Anterior cingulate cortex (tissue), 58 donors: ENCODE results near the gene SCRT2.
"Not testable (repeated sequence)": the region's sequence is repeated elsewhere in the genome, so short reads cannot be mapped to it uniquely, and the experiment has no call there.

Experiments used
- DNase-seq, 58 donors: peaks; one replicate each; lab custom pipeline; 2025; lab: John Stamatoyannopoulos, UW

SCRT2 gene

DNA sequence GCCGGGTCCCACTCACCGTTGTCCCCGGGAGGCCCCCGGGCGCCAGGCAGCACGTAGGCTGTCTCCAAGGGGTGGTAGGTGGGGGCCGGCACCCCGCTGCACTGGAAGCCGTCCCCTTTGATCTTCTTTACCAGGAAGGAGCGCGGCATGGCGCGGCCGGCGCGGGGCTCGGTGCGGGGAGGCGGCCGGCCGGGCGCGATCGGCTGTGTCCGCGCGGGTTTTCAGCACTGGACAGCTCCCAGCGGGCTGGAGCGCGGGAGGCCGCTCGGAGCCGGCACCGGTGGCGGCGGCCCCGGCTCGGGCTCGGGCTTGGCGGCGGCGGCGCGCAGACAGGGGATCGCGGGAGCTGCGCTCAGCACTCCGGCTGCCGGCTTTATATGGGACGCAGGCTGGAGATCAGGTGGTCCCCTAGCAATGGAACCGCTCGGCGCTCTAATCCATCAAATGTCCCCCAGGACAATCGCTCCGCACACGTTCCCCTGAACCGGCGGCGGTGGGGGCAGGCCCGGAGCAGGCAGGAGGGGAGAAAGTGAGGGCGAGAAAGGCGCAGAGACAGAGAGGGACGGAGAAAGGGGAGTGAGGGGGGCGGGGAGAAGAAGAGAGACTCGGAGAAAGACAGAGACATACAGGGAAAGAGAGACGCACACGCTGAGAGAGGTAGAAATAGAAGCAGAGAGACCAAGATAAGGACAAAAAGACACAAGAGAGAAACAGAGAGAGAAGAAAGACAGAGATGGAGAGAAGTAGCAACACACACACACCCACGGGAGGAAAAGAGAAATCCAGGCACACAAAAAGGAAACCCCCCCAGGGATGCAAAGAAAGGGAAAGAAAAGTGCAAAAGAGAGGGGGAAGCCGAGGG is at the start of gene SCRT2:
SCRT2 (minus strand) TSS at position 350 of the 862 bp plus-strand sequence; CDS start at position 149, 201 bp downstream.
- peak in 47 of 58 donors; percentile 8 to 73 (median 47) for DNase-seq

DNA sequence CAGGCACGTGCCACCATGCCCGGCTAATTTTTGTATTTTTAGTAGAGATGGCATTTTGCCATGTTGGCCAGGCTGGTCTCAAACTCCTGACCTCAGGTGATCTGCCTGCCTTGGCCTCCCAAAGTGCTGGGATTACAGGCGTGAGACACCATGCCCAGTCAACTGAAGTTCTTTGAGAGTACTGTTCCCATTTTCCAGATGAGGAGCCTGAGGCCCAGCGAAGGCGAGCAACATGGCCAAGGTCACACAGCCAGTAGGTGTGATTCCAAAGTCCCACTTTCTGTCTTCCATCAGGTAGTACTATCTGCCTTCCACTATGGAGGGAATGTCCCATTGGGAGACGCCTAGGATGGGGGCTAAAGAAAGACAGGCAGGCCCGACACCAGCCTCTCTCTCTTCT is 49.2 kb upstream of the SCRT2 start:
- not testable (repeated sequence) for DNase-seq

DNA sequence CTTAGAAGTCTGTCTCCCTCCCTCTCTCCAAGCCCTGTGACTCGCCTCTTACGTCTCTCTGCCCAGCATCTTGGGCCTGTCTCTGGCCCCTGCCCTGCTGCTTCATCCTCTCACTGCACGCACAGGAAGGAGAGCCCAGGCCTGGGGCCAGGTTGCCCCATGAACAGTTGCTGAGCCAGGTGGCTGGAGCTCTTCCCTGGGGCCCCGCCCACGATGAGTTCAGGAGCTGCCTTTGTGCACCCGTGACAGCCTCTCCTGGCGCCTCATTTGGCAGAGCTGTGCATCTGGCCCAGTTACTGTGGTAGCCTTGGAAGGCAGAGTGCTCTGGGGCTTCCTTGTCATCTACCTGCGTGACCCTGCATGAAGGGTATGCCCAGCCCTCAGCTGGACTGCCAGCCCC is 48.2 kb upstream of the SCRT2 start:
- no peak for DNase-seq

DNA sequence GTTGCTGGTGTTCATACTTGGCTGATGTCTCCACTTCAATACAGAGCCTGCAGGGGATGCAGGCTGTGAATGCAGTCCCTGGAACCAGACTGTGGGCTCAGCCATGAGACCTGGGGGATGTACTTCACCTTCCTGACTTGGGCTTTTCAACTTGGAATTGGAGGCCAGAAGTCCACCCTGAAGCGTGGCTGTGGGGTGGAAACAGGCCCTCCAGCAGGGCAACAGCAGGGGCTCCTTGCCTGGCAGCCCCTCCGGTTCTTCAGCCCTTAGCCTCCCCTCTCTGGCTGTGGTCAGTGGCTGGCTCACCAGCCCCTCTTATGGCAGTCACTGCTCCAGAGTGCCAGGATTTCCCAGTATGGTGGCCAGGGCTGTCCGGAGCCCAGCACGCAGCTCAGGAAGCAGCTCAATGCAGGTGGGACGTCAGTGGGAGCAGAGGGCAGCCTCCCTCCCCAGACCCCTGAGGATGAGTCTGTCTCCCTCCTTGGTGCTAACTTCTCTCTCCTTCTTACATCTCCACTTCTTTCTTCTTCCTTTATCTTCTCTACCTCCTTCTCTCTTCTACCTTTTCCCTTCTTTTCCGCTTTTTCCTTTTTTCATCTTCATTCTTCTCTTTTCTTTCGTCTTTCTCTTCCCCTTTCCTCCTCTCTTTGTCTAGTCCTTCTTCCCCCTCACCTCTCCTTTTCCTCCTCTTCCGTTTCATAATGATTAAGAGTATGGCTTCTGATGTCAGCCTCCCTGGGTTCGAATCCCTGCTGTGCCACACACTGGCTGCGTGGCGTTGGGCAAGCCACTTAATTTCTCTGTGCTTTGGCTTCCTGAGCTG is 47.4 kb upstream of the SCRT2 start:
- no peak for DNase-seq

DNA sequence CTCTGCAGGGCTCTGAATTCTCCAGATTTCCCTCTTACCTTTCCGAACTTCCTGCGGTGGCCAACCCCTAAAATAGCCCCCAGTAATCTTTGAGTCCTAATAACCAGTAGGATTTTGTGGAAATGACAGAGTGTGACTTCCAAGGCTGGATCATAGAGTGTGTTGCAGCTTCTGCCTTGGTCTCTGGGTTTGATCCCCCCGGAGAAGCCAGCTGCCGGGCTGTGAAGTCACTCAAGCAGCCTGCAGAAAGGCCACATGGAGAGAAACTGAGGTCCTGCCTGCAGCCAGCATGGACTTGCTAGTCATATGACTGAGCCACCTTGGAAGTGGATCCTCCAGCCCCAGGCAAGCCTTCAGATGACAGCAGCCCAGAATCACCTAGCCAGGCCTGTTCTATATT is 46.3 kb upstream of the SCRT2 start:
- no peak for DNase-seq

DNA sequence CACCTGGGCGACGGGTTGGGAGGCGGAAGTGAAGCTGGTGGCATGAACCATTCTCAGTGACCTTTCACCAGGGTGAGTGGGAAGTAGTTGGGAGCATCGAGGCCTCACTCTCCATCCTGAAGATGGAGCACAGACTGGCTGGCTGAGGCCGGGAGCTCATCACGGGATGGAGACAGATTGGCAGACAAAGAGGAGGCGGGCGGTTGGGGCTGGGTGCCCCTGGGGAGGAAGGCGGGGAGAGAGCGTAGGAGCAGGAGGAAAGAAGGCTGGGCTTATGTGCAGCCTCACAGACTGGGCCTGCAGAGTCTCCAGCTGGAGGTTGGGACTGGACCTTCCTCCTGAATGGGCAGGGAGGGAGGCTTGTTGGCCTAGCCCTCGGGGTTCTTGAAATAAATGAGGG is 44.2 kb upstream of the SCRT2 start:
- no peak for DNase-seq

DNA sequence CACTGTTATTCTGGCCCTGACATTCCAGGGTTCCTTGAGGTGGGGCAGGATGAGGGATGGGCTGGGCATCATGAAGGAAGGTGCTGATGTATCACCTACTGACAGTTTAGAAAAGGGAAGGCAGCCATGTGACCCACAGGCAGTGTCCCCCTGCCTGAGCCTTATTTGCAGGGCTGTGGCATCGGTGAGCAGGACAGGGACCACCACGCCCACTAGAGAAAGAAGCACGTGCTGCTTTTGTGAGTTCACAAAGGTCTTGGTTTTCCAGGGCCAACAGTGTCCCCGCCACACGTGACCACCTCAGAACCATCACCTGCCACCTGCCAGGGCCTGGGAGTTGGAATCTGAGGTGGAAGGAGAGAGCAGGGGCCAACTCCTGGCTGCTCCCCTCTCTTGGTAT is 43.5 kb upstream of the SCRT2 start:
- no peak for DNase-seq

DNA sequence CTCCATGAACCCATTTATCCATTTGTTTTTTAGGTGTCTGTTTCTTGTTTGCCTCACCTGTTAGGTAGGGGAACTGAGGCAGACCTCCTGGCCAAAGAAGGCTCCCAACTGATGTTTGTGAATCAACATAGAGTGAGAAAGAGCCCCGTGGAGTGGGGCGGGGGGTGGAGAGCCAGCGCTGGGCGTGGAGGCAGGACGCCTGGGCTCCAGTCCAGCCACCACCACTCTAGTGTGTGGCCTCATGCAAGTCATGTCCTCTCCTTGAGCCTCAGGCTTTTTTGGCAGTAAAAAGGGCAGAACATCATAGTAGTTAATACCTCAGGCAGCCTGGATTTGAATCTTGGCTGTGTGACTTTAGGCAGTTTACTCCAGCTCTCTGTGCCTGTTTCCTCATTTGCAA is 42.2 kb upstream of the SCRT2 start:
- DNase-seq: no peak

DNA sequence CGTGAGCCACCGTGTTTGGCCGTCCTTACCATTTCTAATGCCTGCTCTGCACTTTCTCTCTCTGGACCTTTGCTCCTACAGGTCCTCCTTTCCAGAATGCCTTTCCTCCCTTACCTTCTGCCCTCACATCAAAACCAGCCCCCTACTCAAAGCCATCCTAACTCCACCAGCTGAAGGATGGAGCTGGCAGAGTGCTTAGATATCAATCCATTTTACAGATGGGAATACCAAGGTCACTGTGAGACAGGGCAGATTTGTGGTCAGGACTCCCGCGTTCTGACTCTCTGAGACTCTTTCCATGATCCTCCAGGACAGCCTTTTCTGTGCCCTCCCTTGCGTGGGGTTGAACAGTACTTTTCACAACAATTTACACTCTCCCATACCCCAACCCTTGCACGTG is 41.7 kb upstream of the SCRT2 start:
- no peak for DNase-seq

DNA sequence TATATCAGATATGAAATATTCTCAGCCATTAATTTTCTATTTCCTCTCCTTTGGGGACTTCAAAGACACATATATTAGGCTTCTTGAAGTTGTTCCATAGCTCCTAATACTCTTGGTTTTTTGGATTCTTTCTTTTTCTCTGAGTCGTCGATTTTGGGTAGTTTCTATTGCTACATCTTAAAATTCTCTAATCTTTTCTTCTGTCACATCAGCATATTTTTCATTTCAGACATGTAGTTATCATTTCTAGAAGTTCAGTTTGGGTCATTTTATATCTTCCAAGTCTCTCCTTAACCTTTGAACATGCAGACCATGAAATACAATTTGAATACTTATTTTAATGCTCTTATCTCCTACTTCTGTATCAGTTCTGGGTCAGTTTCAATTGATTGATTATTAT is 38.9 kb upstream of the SCRT2 start:
- DNase-seq: no peak

DNA sequence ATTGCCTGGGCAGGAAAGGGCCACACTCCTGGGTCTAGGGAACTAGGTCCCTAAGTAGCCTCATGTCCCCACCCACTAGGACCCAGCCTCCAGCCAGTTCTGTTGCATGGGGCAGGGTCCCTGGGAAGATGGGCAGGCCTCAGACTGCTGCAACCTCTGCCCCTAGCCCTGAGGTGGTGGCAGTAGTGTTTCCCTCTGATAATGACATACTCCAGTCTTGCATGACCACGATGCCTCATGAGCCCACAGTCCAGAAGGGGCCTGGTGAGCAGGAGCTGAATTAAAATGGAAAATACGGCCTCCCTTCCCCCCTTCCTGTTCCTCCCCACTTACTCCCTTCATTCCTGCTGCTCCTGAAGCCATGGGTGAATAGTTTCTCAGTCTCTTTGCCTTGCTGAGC is 36.0 kb upstream of the SCRT2 start:
- DNase-seq: no peak

DNA sequence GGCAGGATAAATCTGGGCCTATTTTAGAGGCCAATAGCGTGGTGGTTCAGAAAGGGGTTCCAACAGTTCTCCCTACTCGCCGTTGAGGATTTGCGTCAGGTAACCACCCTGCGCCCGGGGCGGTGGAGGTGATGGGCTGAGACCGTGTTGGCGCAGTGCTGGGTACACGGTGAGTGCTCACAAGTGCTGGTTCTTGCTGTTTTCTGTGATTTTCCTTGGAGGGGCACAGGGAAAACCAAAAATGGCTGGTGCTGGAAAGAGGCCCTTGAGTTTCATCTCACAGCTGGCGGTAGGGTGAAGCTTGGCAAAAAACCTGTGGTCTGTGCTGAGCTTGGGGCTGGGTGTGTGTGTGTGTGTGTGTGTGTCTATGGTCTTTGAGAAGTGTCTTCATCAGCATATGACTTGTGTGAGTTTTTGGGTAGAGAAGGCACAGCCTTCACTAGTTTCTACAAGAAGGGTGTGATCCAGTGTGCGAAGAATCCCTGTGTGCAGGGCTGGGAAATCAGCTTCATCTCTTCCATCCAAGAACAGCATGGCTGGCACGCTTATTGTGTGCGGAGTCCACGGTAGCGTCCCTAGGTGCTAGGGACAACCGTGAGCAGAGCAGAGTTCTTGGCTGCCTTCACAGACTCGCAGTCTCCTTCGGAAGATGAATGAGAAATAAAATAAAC is 35.3 kb upstream of the SCRT2 start:
- DNase-seq: no peak

DNA sequence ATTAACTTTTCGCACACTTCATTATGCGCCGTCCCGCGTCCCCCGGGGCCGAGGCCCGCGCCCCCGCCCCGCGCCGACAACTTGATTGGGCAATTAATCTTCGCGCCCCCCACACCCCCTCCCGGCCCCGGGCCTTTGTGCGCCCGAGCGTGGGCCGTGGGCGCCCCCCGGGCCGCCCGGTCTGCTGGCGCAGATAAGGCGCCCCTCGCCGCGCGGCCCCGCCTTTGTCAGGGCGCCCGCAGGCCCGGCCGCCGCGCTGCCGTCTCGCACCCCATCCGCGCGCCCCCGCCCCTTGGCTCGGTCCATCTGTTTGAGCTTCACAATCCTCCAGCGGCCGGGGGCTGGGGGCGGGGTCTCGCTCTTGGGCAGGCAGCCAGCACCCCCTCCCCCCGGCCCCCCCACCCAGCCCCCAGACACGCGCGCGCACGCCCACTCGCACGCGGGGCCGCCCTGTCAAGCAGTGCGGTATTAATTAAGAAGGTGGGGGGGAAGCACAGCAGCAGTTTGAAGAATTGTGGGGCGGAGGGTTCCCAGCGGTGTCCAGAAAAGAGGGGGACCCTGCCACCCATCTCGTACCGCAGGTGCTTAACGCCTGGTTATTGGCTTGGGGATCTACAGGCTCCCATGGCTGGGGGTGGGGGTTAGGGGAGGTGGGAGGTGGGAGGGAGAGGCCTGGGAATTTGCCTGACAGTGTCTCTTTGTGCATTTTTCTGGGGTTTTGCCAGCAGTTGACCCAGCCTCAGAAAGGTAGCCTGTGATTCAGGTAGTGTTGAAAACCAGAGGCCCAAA is 34.6 kb upstream of the SCRT2 start:
- no peak for DNase-seq

DNA sequence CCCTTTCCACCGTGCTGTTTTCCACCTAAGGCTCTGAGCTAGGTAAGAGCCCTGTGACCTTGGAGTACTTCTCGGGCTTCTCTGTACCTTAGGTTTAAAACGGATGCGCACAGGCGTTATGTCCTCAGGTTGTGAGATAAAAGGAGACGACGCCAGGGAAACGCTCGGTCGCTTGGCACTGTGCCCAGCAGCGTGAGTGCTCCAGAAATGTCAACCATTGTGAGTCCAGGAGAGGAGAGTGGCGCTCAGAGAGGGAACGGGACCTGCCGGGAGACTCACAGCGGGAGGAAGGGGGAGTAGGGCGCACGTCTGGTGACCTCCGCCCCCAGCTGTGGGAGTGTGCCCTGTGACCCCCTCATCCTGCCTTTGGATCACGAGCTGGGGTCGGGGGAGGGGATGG is 33.8 kb upstream of the SCRT2 start:
- no peak for DNase-seq

DNA sequence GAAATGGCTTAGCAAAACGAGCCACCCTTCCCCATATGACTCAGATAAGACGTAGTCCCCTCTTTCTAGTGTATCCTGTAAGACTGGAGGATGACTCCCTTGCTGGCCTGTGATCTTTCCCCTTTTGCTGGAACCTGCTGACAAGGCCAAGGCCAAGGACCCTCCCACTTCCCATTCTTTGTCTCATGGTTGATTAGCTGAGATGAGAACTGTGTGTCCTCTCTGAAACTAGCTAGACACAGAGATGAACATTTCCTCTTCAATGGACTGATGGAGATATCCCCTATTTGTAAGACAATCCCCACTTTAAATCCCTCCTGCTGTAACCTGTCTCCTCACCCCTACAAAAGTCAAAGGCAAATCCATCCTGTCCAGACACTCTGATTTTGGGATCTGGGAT is 33.4 kb upstream of the SCRT2 start:
- no peak for DNase-seq

DNA sequence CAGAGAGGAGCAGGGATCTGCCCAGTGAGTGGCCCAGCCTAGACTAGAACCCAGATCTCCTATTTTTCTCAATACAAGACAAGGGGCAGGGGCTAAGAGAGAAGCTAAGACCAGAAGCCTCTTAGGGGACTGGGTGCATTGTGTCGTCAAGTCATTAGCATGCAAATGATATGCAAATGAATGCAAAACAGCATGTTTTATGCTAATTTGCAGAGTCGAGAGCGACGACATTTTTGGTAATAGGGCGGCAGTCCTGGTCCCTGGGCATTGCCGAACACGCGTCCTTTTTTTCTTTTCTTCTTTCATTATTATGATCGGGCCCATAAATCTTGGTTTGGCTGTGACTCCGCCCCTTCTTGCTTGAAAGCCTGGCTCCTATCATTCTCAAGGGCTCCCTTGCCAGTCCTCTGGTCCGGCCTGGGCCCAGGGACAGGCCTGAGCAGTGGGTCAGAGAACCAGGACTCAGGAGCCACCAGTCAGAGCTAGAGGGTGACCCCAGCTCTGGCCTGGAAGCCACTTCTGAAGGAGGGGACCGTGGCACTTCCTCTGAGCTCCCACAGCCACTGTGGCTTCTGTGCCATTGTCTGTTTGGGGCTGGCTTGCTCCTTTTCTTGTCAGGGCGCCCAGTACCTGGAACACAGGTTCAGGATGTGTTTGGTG is 32.0 kb upstream of the SCRT2 start:
- DNase-seq: no peak

DNA sequence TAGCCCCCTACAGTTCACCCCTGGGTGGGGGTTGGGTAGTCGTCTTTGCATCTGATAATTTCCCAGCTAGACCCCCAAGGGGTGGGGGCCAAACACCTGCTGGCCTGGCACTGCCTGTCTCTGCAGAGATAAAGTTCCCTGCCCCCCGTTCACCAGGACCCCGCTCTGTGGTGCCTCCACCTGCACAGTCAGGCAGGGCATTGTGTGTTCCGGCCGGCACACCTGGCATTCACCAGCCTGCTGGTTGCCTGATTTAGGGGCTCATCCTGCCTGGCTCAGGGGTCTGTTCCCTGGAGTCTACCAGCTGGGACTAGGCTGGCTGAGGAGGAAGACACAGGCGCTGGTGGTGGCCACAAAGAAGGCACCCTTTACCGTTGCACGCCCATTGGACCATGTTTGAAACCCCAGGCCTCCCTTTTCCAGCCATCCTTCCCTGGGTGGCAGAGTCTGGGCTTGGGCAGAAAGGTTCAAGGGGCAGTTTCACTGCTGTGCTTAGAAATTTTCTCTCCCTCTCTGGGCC is 30.8 kb upstream of the SCRT2 start:
- no peak for DNase-seq

DNA sequence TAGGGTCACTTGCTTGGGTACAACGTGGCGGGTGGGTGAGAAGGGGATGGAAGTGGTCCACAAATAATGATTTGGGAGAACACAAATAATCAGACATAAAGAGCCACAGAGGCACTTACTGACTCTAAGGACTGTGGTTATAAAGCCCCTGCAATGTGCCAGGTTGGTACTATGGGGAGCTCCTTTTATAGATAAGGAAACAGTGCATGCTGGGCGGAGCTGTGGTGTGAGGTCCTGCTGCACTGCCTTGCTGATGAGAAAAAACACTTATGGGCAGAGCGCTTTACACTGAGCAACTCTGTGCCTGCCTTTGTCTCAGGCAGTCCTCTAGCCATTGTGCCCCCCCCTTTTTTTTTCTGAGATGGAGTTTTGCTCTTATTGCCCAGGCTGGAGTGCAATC is 29.1 kb upstream of the SCRT2 start:
- DNase-seq: no peak

DNA sequence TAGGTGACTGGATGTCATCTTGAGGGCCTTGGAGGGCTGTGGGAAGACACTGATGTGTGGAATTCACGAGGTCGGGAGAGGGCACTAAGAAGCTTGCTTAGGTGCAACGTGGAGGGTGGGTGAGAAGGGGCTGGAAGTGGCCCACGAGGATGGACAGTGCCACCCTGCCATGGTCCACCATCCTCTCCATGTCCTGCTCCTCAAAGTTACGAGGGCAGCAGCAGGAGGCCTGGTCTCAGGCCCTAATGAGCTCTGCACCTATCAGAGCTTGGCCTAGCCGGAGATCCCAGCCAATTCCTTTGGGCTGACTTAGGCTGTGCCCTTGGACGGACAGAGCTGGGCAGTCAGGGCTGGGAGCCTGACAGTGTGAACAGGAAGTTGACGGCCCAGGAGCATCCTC is 27.8 kb upstream of the SCRT2 start:
- no peak for DNase-seq

DNA sequence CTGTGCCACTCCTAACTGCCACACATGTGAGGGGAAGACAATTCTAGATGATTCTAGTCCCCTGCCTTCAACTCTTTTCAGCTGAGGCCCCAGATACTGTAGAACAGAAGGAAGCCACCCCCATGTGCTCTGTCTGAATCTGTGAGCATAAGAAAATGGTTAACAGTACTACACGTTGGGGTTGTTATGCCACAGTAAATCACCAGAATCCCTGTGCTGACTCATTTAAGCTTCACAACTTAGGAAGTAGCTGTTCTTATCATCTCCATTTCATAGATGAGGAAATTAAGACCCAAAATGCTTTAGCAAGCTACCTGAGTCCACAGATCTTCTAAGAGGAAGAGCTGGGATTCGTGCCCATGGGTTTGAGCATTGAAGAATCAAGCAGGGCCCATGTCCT is 27.4 kb upstream of the SCRT2 start:
- DNase-seq: peak in 2 of 58 donors; percentile 3 to 7
